ENCODE measurements around the gene SUFU.

SUFU gene

GRCh38 chr10:102545265-102545871, 41.6 kb downstream of the SUFU start:
- no peak overlapping the region for H3K27ac ChIP-seq
- DNase-seq (ENCODE audit: low read depth, low spot score), result no peak

GRCh38 chr10:102545997-102546396, 42.2 kb downstream of the SUFU start:
- no peak for DNase-seq (ENCODE audit: low read depth, low spot score)
- no peak overlapping the region for H3K27ac ChIP-seq

GRCh38 chr10:102546606-102547320, 43.0 kb downstream of the SUFU start:
- no peak for DNase-seq (ENCODE audit: low read depth, low spot score)
- H3K27ac ChIP-seq, result no peak overlapping the region

GRCh38 chr10:102549549-102549948, 45.8 kb downstream of the SUFU start:
- H3K27ac ChIP-seq, result no peak overlapping the region
- DNase-seq (ENCODE audit: low read depth, low spot score), result no peak

- H3K27ac ChIP-seq, result no peak overlapping the region
- no peak for DNase-seq (ENCODE audit: low read depth, low spot score)
Measured at GRCh38 chr10:102550636-102551210, 47.0 kb downstream of the SUFU start.

- no peak for DNase-seq (ENCODE audit: low read depth, low spot score)
Measured at GRCh38 chr10:102552533-102552932, 48.8 kb downstream of the SUFU start.

GRCh38 chr10:102553771-102554170, 50.0 kb downstream of the SUFU start:
- no peak overlapping the region for H3K27ac ChIP-seq
- no peak for DNase-seq (ENCODE audit: low read depth, low spot score)

More at GRCh38 chr10:102552533-102552932, 48.8 kb downstream of the SUFU start:
- no peak overlapping the region for H3K27ac ChIP-seq

- no peak for DNase-seq (ENCODE audit: low read depth, low spot score)
- H3K27ac ChIP-seq, result no peak overlapping the region
Measured at GRCh38 chr10:102554531-102554930, 50.8 kb downstream of the SUFU start.

GRCh38 chr10:102555781-102556328, 52.1 kb downstream of the SUFU start:
- H3K27ac ChIP-seq, result peak overlapping the region; percentile 11
- DNase-seq (ENCODE audit: low read depth, low spot score), result peak; percentile 43

GRCh38 chr10:102557569-102557968, 53.8 kb downstream of the SUFU start:
- no peak overlapping the region for H3K27ac ChIP-seq
- no peak for DNase-seq (ENCODE audit: low read depth, low spot score)

- DNase-seq (ENCODE audit: low read depth, low spot score), result no peak
- H3K27ac ChIP-seq, result no peak overlapping the region
Measured at GRCh38 chr10:102559764-102560163, 56.0 kb downstream of the SUFU start.

- no peak for DNase-seq (ENCODE audit: low read depth, low spot score)
- H3K27ac ChIP-seq, result no peak overlapping the region
Measured at GRCh38 chr10:102564209-102564834, 60.5 kb downstream of the SUFU start.

- DNase-seq (ENCODE audit: low read depth, low spot score), result no peak
- no peak overlapping the region for H3K27ac ChIP-seq
Measured at GRCh38 chr10:102565793-102566192, 62.0 kb downstream of the SUFU start.

GRCh38 chr10:102578782-102579181, 75.0 kb downstream of the SUFU start:
- DNase-seq (ENCODE audit: low read depth, low spot score), result no peak
- H3K27ac ChIP-seq, result no peak overlapping the region

- no peak for DNase-seq (ENCODE audit: low read depth, low spot score)
- no peak overlapping the region for H3K27ac ChIP-seq
Measured at GRCh38 chr10:102579328-102579727, 75.6 kb downstream of the SUFU start.

GRCh38 chr10:102580230-102580629, 76.5 kb downstream of the SUFU start:
- H3K27ac ChIP-seq, result no peak overlapping the region
- no peak for DNase-seq (ENCODE audit: low read depth, low spot score)

GRCh38 chr10:102581401-102581800, 77.6 kb downstream of the SUFU start:
- no peak for DNase-seq (ENCODE audit: low read depth, low spot score)
- H3K27ac ChIP-seq, result no peak overlapping the region

GRCh38 chr10:102581981-102582580, 78.3 kb downstream of the SUFU start:
- H3K27ac ChIP-seq, result no peak overlapping the region
- no peak for DNase-seq (ENCODE audit: low read depth, low spot score)

GRCh38 chr10:102583435-102584417, 80.0 kb downstream of the SUFU start:
- peak; percentile 39 for DNase-seq (ENCODE audit: low read depth, low spot score)
- no peak overlapping the region for H3K27ac ChIP-seq
